Spleen (tissue), 11 donors: Measurements from ENCODE around the gene CBLC. TPM values are rescaled to one million over a fixed set of nuclear protein-coding genes. Genes with fewer than 3 reads are reported as not detected.
"Not testable (repeated sequence)": the region's sequence is repeated elsewhere in the genome, so short reads cannot be mapped to it uniquely, and the experiment has no call there.

Experiments used
- DNase-seq: peaks from one replicate; pipeline ENCODE4 v3.0.0-alpha.2; 2020
- H3K27ac ChIP-seq, 8 donors: fragments of 200-600 bp; sonication (generic) in 7 of 8; 1 replicate in 4 of 8; 2 replicates in 4 of 8; pipeline versions ENCODE4 v1.5.0 to v1.8.0; 2016 to 2021; ENCODE audit warnings: inconsistent platforms in 4 of 8, mild to moderate bottlenecking in 4 of 8, moderate library complexity in 1 of 8
- H3K27me3 ChIP-seq, 7 donors: fragments of 200-600 bp; sonication (generic) in 6 of 7; replicated peaks in 1 of 7; 1 replicate in 4 of 7; 2 replicates in 3 of 7; pipeline versions ENCODE4 v1.5.0 to v1.8.0; 2016 to 2021; ENCODE audit warnings: inconsistent platforms in 3 of 7, mild to moderate bottlenecking in 1 of 7
- H3K36me3 ChIP-seq, 6 donors: fragments of 200-600 bp; sonication (generic) in 5 of 6; 1 replicate in 4 of 6; 2 replicates in 2 of 6; pipeline versions ENCODE4 v1.5.0 to v1.8.0; 2016 to 2021; ENCODE audit warnings: inconsistent platforms in 2 of 6
- H3K4me1 ChIP-seq, 6 donors: fragments of 200-600 bp; sonication (generic) in 5 of 6; 1 replicate in 3 of 6; 2 replicates in 3 of 6; pipeline versions ENCODE4 v1.5.0 to v1.8.0; 2016 to 2021; ENCODE audit warnings: inconsistent platforms in 3 of 6
- H3K4me3 ChIP-seq, 8 donors: fragments of 200-600 bp; sonication (generic) in 7 of 8; 1 replicate in 4 of 8; 2 replicates in 4 of 8; pipeline versions ENCODE4 v1.5.0 to v1.8.0; 2016 to 2021; ENCODE audit warnings: inconsistent platforms in 4 of 8, mild to moderate bottlenecking in 4 of 8, moderate library complexity in 2 of 8
- H3K9me3 ChIP-seq, 8 donors: fragments of 200-600 bp; sonication (generic) in 7 of 8; 1 replicate in 4 of 8; 2 replicates in 4 of 8; pipeline versions ENCODE4 v1.5.0 to v1.8.0; 2016 to 2021; ENCODE audit warnings: inconsistent platforms in 4 of 8
- CTCF ChIP-seq, 11 experiments: fragments of 200-600 bp in 7 of 11; fragments of 450-650 bp in 4 of 11; sonication (generic) in 4 of 11; IDR thresholded peaks in 8 of 11; conservative IDR thresholded peaks in 3 of 11; 1 replicate in 7 of 11; 2 replicates in 4 of 11; pipeline versions ENCODE4 v1.4.0 to v1.8.0; 2016 to 2021; ENCODE audit warnings: antibody characterized with exemption in 11 of 11, inconsistent platforms in 4 of 11, mild to moderate bottlenecking in 1 of 11
- POLR2A ChIP-seq, 3 donors: fragments of 450-650 bp; IDR thresholded peaks; one replicate each; pipeline ENCODE4 v1.5.1; 2017; ENCODE audit warnings: antibody characterized with exemption in 3 of 3, mild to moderate bottlenecking in 1 of 3
- POLR2AphosphoS5 ChIP-seq, 3 donors: sonication (generic); formaldehyde crosslinking; IDR thresholded peaks; one replicate each; pipeline ENCODE4 v1.5.1; 2017; ENCODE audit warnings: antibody characterized with exemption in 3 of 3
- WGBS, 5 donors: extraction: QIAGEN DNeasy Blood & Tissue Kit in 3 of 5; methylation state at CpG; one replicate each; pipeline versions ENCODE4 v1.1.5 to v1.1.7; 2013 to 2018; 5-methylcytosine and 5-hydroxymethylcytosine counted together
- intact Hi-C: fragments of 100-400 bp; cut with DNase I; formaldehyde crosslinking; loops from one replicate; pipeline ENCODE4 v1.15.0; 2023; ENCODE audit warnings: low total_unique reads
- polyA plus RNA-seq, 3 donors: library from polyadenylated mRNA; stranded (reverse); fragments of 200-250 nt; gene quantifications; one replicate each; pipeline ENCODE4 v1.2.1, GENCODE V29; 2013
- total RNA-seq, 7 donors: library from RNA; depleted of rRNA in 3 of 7; stranded (reverse); fragments of >200 nt in 3 of 7; fragmentation: NEBNext Ultra II Directional in 4 of 7; extraction: Animal tissue kit (Norgen Biotek cat#: 25700) in 4 of 7; gene quantifications; one replicate each; pipeline versions ENCODE4 v1.1.0 to v1.2.1, GENCODE V29; 2016 to 2021
- donor health status: healthy with polysubstance abuse.
- donor health status: DM: no; HTN: no; CAD: no; lungs with moderate emphysema.
- donor health status: DM: no; HTN: no; CAD: no.
- donor health status: Bipolar disorder and iron deficiency.
- donor health status: healthy.
- donor health status: DM: no; HTN: no; CAD: no.
- donor health status: DM: yes; HTN: yes; CAD: no.

Gene CBLC
- total and polyA plus RNA-seq, 10 donors, result not detected

DNA sequence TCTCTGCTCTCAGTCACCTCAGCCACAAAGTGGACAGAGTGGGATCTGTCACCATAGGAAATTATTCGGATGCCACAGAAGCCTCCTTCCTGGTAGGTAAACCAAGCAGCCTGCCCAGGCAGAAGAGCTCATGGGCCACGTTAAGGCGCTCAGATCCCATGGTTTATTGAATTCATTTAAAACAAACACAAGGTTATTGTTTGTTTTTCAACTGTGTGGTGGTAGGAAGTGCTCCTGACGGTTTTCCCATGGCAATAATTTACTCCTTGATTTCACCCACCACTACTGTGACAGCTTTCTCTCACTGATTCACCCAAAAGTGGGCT, 45.6 kb downstream of the CBLC start:
- Histone ChIP-seq H3K9me3 (no peaks in the 10 kb centered on the region), H3K4me1 (peaks cover 0 to 28% (median 8%) of the 10 kb centered on the region in 6 donors), H3K36me3 (peaks cover 0 to 12% (median 0%) of the 10 kb centered on the region in 6 donors), H3K27ac (no peak overlapping the region), H3K4me3 (no peak overlapping the region), H3K27me3 (peaks cover 0 to 7% (median 0%) of the 10 kb centered on the region in 7 donors)
- WGBS, 5 donors, result 49 to 72% (median 58%) methylated on average over 4 of the region's 4 CpGs
- intact Hi-C loops, result no loop called here
- no peak for TF ChIP-seq CTCF (IDR thresholded peaks at IDR 0.05 in 8 of 11, conservative IDR thresholded peaks at IDR 0.05 in 3 of 11)
- TF ChIP-seq POLR2AphosphoS5 (IDR thresholded peaks at IDR 0.05), result no peak
- no peak for TF ChIP-seq POLR2A (IDR thresholded peaks at IDR 0.05)
- no peak for DNase-seq

DNA sequence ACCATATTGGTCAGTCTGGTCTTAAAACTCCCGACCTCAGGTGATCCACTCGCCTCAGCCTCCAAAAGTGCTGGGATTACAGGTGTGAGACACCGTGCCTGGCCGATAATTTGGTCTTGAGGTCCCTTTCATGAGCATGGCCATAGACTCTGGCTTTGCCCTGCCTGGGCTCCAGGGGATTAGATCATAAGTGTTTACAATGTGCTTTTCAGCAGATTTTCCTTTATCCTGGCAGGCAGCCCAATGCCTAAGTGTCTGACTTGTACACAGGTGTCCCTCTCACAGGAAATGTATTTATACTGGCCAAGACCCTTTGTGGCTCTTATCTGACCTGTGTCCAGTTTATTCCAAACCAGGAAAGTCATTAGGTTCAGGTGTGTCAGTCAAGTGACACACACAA, 47.1 kb downstream of the CBLC start:
- Histone ChIP-seq H3K4me3 (no peak overlapping the region), H3K9me3 (no peaks in the 10 kb centered on the region), H3K36me3 (no peaks in the 10 kb centered on the region), H3K4me1 (peaks cover 0 to 28% (median 8%) of the 10 kb centered on the region in 6 donors), H3K27me3 (peaks cover 0 to 7% (median 0%) of the 10 kb centered on the region in 7 donors), H3K27ac (no peak overlapping the region)
- intact Hi-C loops, result no loop called here
- no peak for TF ChIP-seq POLR2AphosphoS5 (IDR thresholded peaks at IDR 0.05)
- no peak for DNase-seq
- WGBS, 5 donors, result 75 to 87% (median 78%) methylated on average over 4 of the region's 4 CpGs

- H3K9me3 ChIP-seq, H3K4me1 ChIP-seq, H3K36me3 ChIP-seq, H3K4me3 ChIP-seq, intact Hi-C loops, DNase-seq, H3K27ac ChIP-seq: not testable (repeated sequence)
- WGBS, 5 donors, result 74 to 94% (median 87%) methylated on average over 6 of the region's 6 CpGs
- peaks cover 0 to 17% (median 0%) of the 10 kb centered on the region in 7 donors for H3K27me3 ChIP-seq
Measured at GRCh38 chr19:44832875-44833274, 55.2 kb downstream of the CBLC start.

DNA sequence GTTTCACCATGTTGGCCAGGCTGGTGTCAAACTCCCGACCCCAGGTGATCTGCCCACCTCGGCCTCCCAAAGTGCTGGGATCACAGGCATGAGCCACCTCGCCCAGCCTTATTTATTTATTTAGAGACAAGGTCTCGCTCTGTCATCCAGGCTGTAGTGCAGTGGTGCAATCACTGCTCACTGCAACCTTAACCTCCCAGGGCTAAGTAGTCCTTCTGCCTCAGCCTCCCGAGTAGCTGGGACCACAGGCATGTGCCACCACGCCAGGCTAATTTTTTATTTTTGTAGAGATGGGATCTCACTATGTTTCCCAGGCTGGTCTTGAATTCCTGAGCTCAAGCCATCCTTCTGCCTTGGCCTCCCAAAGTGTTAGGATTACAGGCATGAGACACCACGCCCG, 56.7 kb downstream of the CBLC start:
- H3K36me3 ChIP-seq, intact Hi-C loops, H3K27ac ChIP-seq, DNase-seq, H3K4me3 ChIP-seq, H3K4me1 ChIP-seq, H3K9me3 ChIP-seq: not testable (repeated sequence)
- WGBS, 5 donors, result 83 to 92% (median 91%) methylated on average over 8 of the region's 8 CpGs
- H3K27me3 ChIP-seq, result peaks cover 0 to 17% (median 0%) of the 10 kb centered on the region in 7 donors

GRCh38 chr19:44839276-44839675, 61.6 kb downstream of the CBLC start:
- Histone ChIP-seq H3K4me3 (no peak overlapping the region), H3K27ac (no peak overlapping the region), H3K27me3 (peaks cover 0 to 4% (median 0%) of the 10 kb centered on the region in 7 donors), H3K9me3 (no peaks in the 10 kb centered on the region), H3K36me3 (no peaks in the 10 kb centered on the region), H3K4me1 (peaks cover 0 to 11% (median under 1%) of the 10 kb centered on the region in 6 donors)
- DNase-seq, result no peak
- TF ChIP-seq POLR2A (IDR thresholded peaks at IDR 0.05), result no peak
- TF ChIP-seq POLR2AphosphoS5 (IDR thresholded peaks at IDR 0.05), result no peak
- no peak for TF ChIP-seq CTCF (IDR thresholded peaks at IDR 0.05 in 8 of 11, conservative IDR thresholded peaks at IDR 0.05 in 3 of 11)
- intact Hi-C loops, result no loop called here
- 79 to 96% (median 86%) methylated on average over 2 of the region's 2 CpGs for WGBS, 5 donors

GRCh38 chr19:44840811-44841210, 63.1 kb downstream of the CBLC start:
- no peak for DNase-seq
- Histone ChIP-seq H3K4me3 (no peak overlapping the region), H3K9me3 (no peaks in the 10 kb centered on the region), H3K27ac (no peak overlapping the region), H3K27me3 (peaks cover 0 to 8% (median 0%) of the 10 kb centered on the region in 7 donors), H3K4me1 (peaks cover 8 to 26% (median 15%) of the 10 kb centered on the region in 6 donors), H3K36me3 (no peaks in the 10 kb centered on the region)
- intact Hi-C loops, result loop anchor here (5.0 kb wide), 1 partner anchor 39 kb away; no protein-coding TSS in a partner anchor
- TF ChIP-seq POLR2A (IDR thresholded peaks at IDR 0.05) (no peak), POLR2AphosphoS5 (IDR thresholded peaks at IDR 0.05) (no peak), CTCF (IDR thresholded peaks at IDR 0.05 in 8 of 11, conservative IDR thresholded peaks at IDR 0.05 in 3 of 11) (no peak)
- 66 to 76% (median 72%) methylated on average over 6 to 7 of the region's 7 CpGs for WGBS, 5 donors
